ENCODE results near the gene FADS2.

The FADS2 gene

DNA sequence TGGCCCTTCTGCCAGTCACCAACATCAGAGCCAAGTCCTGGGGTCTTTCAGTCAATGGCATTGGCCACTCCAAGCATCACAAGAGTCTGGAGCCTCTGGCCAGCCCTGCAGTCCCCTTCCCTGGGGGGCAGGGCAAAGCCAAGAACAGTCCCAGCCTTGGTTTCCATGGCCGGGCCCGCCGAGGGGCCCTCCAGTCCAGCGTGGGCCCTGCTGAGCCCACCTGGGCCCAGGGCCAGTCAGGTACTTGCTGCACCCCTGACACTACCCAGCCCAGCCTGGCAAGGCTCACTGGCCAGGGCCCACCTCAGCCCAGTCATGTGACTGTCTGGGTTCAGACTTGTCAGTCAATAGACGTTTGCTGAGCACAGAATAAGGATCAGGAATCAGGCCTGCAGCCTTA, 46.5 kb upstream of the FADS2 start:
- Histone ChIP-seq H3K36me3 (ENCODE audit: control insufficient read depth, insufficient read depth, low read length) (peaks cover 10% of the 10 kb centered on the region), H3K27me3 (replicated peaks; ENCODE audit: control insufficient read depth, insufficient read depth, low read length) (no peaks in the 10 kb centered on the region), H3K4me3 (replicated peaks; ENCODE audit: low read depth, low read length) (no peak overlapping the region)
- DNase-seq (ENCODE audit: extremely low read depth, insufficient read length), result no peak
- TF ChIP-seq, protein P1, sequence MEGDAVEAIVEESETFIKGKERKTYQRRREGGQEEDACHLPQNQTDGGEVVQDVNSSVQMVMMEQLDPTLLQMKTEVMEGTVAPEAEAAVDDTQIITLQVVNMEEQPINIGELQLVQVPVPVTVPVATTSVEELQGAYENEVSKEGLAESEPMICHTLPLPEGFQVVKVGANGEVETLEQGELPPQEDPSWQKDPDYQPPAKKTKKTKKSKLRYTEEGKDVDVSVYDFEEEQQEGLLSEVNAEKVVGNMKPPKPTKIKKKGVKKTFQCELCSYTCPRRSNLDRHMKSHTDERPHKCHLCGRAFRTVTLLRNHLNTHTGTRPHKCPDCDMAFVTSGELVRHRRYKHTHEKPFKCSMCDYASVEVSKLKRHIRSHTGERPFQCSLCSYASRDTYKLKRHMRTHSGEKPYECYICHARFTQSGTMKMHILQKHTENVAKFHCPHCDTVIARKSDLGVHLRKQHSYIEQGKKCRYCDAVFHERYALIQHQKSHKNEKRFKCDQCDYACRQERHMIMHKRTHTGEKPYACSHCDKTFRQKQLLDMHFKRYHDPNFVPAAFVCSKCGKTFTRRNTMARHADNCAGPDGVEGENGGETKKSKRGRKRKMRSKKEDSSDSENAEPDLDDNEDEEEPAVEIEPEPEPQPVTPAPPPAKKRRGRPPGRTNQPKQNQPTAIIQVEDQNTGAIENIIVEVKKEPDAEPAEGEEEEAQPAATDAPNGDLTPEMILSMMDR (IDR thresholded peaks at IDR 0.05; ENCODE audit: insufficient read depth, low read length, poor library complexity, severe bottlenecking), result no peak

GRCh38 chr11:61782299-61782698, 45.8 kb upstream of the FADS2 start:
- no peaks in the 10 kb centered on the region for H3K27me3 ChIP-seq (replicated peaks; ENCODE audit: control insufficient read depth, insufficient read depth, low read length)
- H3K4me3 ChIP-seq (replicated peaks; ENCODE audit: low read depth, low read length), result no peak overlapping the region
- TF ChIP-seq, protein P1 (IDR thresholded peaks at IDR 0.05; ENCODE audit: insufficient read depth, low read length, poor library complexity, severe bottlenecking), result no peak
- DNase-seq (ENCODE audit: extremely low read depth, insufficient read length), result no peak
- H3K36me3 ChIP-seq (ENCODE audit: control insufficient read depth, insufficient read depth, low read length), result peaks cover 11% of the 10 kb centered on the region

GRCh38 chr11:61782841-61783240, 45.3 kb upstream of the FADS2 start:
- peaks cover 16% of the 10 kb centered on the region for H3K36me3 ChIP-seq (ENCODE audit: control insufficient read depth, insufficient read depth, low read length)
- TF ChIP-seq, protein P1 (IDR thresholded peaks at IDR 0.05; ENCODE audit: insufficient read depth, low read length, poor library complexity, severe bottlenecking), result no peak
- no peaks in the 10 kb centered on the region for H3K27me3 ChIP-seq (replicated peaks; ENCODE audit: control insufficient read depth, insufficient read depth, low read length)
- H3K4me3 ChIP-seq (replicated peaks; ENCODE audit: low read depth, low read length), result no peak overlapping the region
- no peak for DNase-seq (ENCODE audit: extremely low read depth, insufficient read length)

GRCh38 chr11:61783717-61784505, 44.2 kb upstream of the FADS2 start:
- DNase-seq (ENCODE audit: extremely low read depth, insufficient read length), result no peak
- TF ChIP-seq, protein P1 (IDR thresholded peaks at IDR 0.05; ENCODE audit: insufficient read depth, low read length, poor library complexity, severe bottlenecking), result no peak
- no peaks in the 10 kb centered on the region for H3K27me3 ChIP-seq (replicated peaks; ENCODE audit: control insufficient read depth, insufficient read depth, low read length)
- peaks cover 20% of the 10 kb centered on the region for H3K36me3 ChIP-seq (ENCODE audit: control insufficient read depth, insufficient read depth, low read length)
- H3K4me3 ChIP-seq (replicated peaks; ENCODE audit: low read depth, low read length), result no peak overlapping the region

- Histone ChIP-seq H3K27me3 (replicated peaks; ENCODE audit: control insufficient read depth, insufficient read depth, low read length) (no peaks in the 10 kb centered on the region), H3K36me3 (ENCODE audit: control insufficient read depth, insufficient read depth, low read length) (peaks cover 25% of the 10 kb centered on the region), H3K4me3 (replicated peaks; ENCODE audit: low read depth, low read length) (no peak overlapping the region)
- TF ChIP-seq, protein P1 (IDR thresholded peaks at IDR 0.05; ENCODE audit: insufficient read depth, low read length, poor library complexity, severe bottlenecking), result no peak
- DNase-seq (ENCODE audit: extremely low read depth, insufficient read length), result no peak
Observed at GRCh38 chr11:61784506-61784805, 43.6 kb upstream of the FADS2 start.

All from GM06990 (cell line).